ENCODE results near the gene GTF3C5.

- TF ChIP-seq CTCF (IDR thresholded peaks at IDR 0.05; ENCODE audit: low read depth, low read length, poor library complexity, severe bottlenecking) (no peak), EZH2phosphoT487 (IDR thresholded peaks at IDR 0.05; ENCODE audit: borderline replicate concordance, low read length) (no peak)
Observed at GRCh38 chr9:133057553-133057952, 26.8 kb downstream of the GTF3C5 start.

Measured in DOHH2 (cell line).